Measurements from ENCODE around the gene USE1. TPM values are rescaled to one million over a fixed set of nuclear protein-coding genes. Genes with fewer than 3 reads are reported as not detected.

USE1 gene
- total and polyA plus RNA-seq, 4 donors, result 9.6 to 27.8 (median 18.1) TPM

GRCh38 chr19:17209126-17210036 is 5.8 kb upstream of the USE1 start:
- no peak overlapping the region for H3K9ac ChIP-seq (ENCODE audit: low read depth in 1 of 2, low read length in 2 of 2)
- no peaks in the 10 kb centered on the region for H3K27me3 ChIP-seq (ENCODE audit: control insufficient read depth in 4 of 4, insufficient read depth in 4 of 4, low read length in 3 of 4)
- TF ChIP-seq CTCF (IDR thresholded peaks at IDR 0.05; ENCODE audit: low read depth, low read length, missing input control) (no peak), RXRA (IDR thresholded peaks at IDR 0.05) (no peak), HNF4A (conservative IDR thresholded peaks at IDR 0.05) (no peak), ATF3 (IDR thresholded peaks at IDR 0.05) (no peak), REST (IDR thresholded peaks at IDR 0.05) (no peak), FOXA1 (IDR thresholded peaks at IDR 0.05) (no peak), MAX (IDR thresholded peaks at IDR 0.05) (no peak), HNF4G (IDR thresholded peaks at IDR 0.05) (no peak), RAD21 (IDR thresholded peaks at IDR 0.05) (no peak), YY1 (IDR thresholded peaks at IDR 0.05) (no peak), FOXA2 (IDR thresholded peaks at IDR 0.05) (no peak), TAF1 (conservative IDR thresholded peaks at IDR 0.05) (no peak), EGR1 (IDR thresholded peaks at IDR 0.05; ENCODE audit: low read depth in 2 of 2) (no peak), ZBTB33 (IDR thresholded peaks at IDR 0.05) (no peak), NR2F2 (IDR thresholded peaks at IDR 0.05) (no peak), GABPA (IDR thresholded peaks at IDR 0.05 in 1 of 2, conservative IDR thresholded peaks at IDR 0.05 in 1 of 2) (no peak), SP1 (IDR thresholded peaks at IDR 0.05) (no peak), JUND (IDR thresholded peaks at IDR 0.05) (no peak)
- no peaks in the 10 kb centered on the region for H3K9me3 ChIP-seq (ENCODE audit: control insufficient read depth in 4 of 4, low read length in 3 of 4)
- H3K36me3 ChIP-seq (ENCODE audit: control insufficient read depth in 4 of 4, insufficient read depth in 3 of 4, low read depth in 1 of 4, low read length in 3 of 4), result peaks cover 8 to 34% (median 10%) of the 10 kb centered on the region in 4 donors
- 87% methylated on average over 28 of the region's 28 CpGs for WGBS
- H3K27ac ChIP-seq (ENCODE audit: low read depth in 1 of 2, low read length in 2 of 2), result no peak overlapping the region
- peak; percentile 78 for DNase-seq (ENCODE audit: low spot score)
- no peak overlapping the region for H3K4me3 ChIP-seq (ENCODE audit: low read depth in 1 of 3, low read length in 3 of 3)
- H3K4me1 ChIP-seq (ENCODE audit: control insufficient read depth in 4 of 4, insufficient read depth in 4 of 4, low read length in 3 of 4), result peaks cover 0 to 1% (median under 1%) of the 10 kb centered on the region in 4 donors
